Muscle layer of duodenum (tissue), 2 donors: ENCODE data around the gene EMILIN2.

Experiments
- H3K27ac ChIP-seq: one replicate; pipeline ENCODE4 v1.7.0; 2013; ENCODE audit warnings: mild to moderate bottlenecking, low read length
- H3K27me3 ChIP-seq: one replicate; pipeline ENCODE4 v1.7.0; 2013; ENCODE audit warnings: low read depth, mild to moderate bottlenecking, control low read depth, low read length
- H3K36me3 ChIP-seq, 2 donors: one replicate each; pipeline ENCODE4 v1.7.0; 2013; ENCODE audit warnings: low read length in 2 of 2, control low read depth in 1 of 2, mild to moderate bottlenecking in 1 of 2; ENCODE audit not compliant: insufficient read depth in 2 of 2, control insufficient read depth in 1 of 2
- H3K4me1 ChIP-seq, 2 donors: one replicate each; pipeline ENCODE4 v1.7.0; 2013; ENCODE audit warnings: low read length in 2 of 2, mild to moderate bottlenecking in 2 of 2, control low read depth in 1 of 2, moderate library complexity in 1 of 2; ENCODE audit not compliant: insufficient read depth in 2 of 2, control insufficient read depth in 1 of 2
- H3K4me3 ChIP-seq, 2 donors: one replicate each; pipeline ENCODE4 v1.7.0; 2013; ENCODE audit warnings: low read length in 2 of 2, low read depth in 1 of 2, mild to moderate bottlenecking in 1 of 2
- H3K9me3 ChIP-seq, 2 donors: one replicate each; pipeline ENCODE4 v1.7.0; 2013; ENCODE audit warnings: low read length in 2 of 2, control low read depth in 1 of 2, mild to moderate bottlenecking in 1 of 2; ENCODE audit not compliant: control insufficient read depth in 1 of 2
- donor health status: healthy.

EMILIN2 gene

GRCh38 chr18:2893676-2894075, 46.9 kb downstream of the EMILIN2 start:
- H3K4me1 ChIP-seq, result peaks cover 0 to 4% of the 10 kb centered on the region in 2 donors
- H3K4me3 ChIP-seq, result no peak overlapping the region
- no peak overlapping the region for H3K27ac ChIP-seq
- H3K36me3 ChIP-seq, result no peaks in the 10 kb centered on the region
- H3K9me3 ChIP-seq, result peaks cover 0 to 5% of the 10 kb centered on the region in 2 donors
- H3K27me3 ChIP-seq, result no peaks in the 10 kb centered on the region

- Histone ChIP-seq H3K36me3 (no peaks in the 10 kb centered on the region), H3K27me3 (no peaks in the 10 kb centered on the region), H3K4me3 (no peak overlapping the region), H3K9me3 (peaks cover 0 to 5% of the 10 kb centered on the region in 2 donors), H3K4me1 (peaks cover 0 to 4% of the 10 kb centered on the region in 2 donors), H3K27ac (no peak overlapping the region)
Observed at GRCh38 chr18:2894131-2894840, 47.5 kb downstream of the EMILIN2 start.

DNA sequence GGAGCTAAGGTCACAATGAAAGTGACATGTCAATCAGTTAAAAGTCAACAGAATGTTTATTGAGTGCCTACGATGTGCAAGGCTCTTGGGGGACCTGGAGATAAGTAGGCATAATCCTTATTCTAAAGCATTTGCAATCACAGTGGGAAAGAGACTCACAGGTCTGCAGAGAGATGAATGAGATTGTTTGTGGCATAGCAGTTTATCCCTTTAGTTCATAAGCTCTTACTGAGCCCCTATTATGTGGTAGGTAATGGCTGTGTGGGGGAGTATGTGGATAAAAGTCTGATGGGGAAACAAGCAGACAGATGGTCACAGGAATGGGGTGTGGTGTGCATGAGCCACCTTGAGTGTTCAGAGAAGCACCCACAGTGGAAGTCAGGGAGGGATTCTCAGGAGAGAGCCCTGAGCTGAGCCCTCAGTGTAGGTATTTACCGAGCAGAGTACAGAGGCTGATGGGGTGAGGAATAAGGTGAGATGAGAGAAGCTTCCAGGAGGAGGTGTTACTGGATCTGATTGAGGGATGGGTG, 48.1 kb downstream of the EMILIN2 start:
- H3K27ac ChIP-seq, result no peak overlapping the region
- H3K4me1 ChIP-seq, result peaks cover 0 to 4% of the 10 kb centered on the region in 2 donors
- no peaks in the 10 kb centered on the region for H3K36me3 ChIP-seq
- H3K4me3 ChIP-seq, result no peak overlapping the region
- no peaks in the 10 kb centered on the region for H3K27me3 ChIP-seq
- peaks cover 0 to 5% of the 10 kb centered on the region in 2 donors for H3K9me3 ChIP-seq

DNA sequence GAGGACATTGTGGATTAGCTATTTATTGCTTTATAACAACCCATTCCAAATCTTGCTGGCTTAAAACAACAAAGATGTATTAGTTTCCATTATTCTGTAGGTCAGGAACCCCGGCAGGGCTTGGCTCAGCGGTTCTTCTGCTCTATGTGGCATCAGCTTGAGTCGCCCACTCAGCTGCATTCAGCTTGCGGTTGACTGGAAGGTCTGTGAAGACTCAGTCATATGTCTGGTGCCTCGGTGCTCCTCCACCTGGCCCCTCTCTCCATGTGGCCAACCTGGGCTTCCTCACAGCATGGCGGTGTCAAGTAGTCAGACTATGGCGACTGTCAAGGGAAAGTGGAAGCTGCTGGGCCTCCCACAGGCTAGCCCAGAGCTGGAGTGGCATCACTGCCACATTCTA, 48.6 kb downstream of the EMILIN2 start:
- Histone ChIP-seq H3K27me3 (no peaks in the 10 kb centered on the region), H3K9me3 (peaks cover 0 to 5% of the 10 kb centered on the region in 2 donors), H3K36me3 (no peaks in the 10 kb centered on the region), H3K4me3 (no peak overlapping the region), H3K27ac (no peak overlapping the region), H3K4me1 (peaks cover 0 to 4% of the 10 kb centered on the region in 2 donors)

DNA sequence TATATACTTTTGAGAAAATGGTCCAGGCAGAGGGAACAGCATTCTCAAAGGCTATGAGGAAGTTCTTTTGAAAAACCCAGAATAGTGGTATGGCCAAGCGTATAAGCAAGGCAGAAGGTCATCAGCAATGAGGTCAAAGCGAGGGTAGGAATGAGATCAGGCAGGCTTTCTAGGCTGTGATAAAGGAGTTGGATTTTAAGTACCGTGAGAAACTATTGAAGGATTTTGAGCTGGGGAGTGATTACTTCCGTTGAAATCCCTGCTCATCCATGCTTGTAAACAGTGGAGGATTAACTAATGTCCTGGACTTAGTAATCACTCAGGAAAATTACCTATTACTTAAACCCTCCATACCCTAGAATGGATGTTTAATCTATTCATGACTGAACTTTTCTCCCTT, 50.2 kb downstream of the EMILIN2 start:
- H3K27ac ChIP-seq, result no peak overlapping the region
- H3K36me3 ChIP-seq, result no peaks in the 10 kb centered on the region
- H3K4me1 ChIP-seq, result peaks cover 0 to 4% of the 10 kb centered on the region in 2 donors
- H3K9me3 ChIP-seq, result peaks cover 0 to 5% of the 10 kb centered on the region in 2 donors
- H3K4me3 ChIP-seq, result no peak overlapping the region
- no peaks in the 10 kb centered on the region for H3K27me3 ChIP-seq

- Histone ChIP-seq H3K36me3 (no peaks in the 10 kb centered on the region), H3K4me3 (no peak overlapping the region), H3K27ac (no peak overlapping the region), H3K4me1 (peaks cover 1 to 4% of the 10 kb centered on the region in 2 donors), H3K9me3 (peaks cover 0 to 5% of the 10 kb centered on the region in 2 donors), H3K27me3 (no peaks in the 10 kb centered on the region)
Observed at GRCh38 chr18:2897448-2898185, 50.8 kb downstream of the EMILIN2 start.

DNA sequence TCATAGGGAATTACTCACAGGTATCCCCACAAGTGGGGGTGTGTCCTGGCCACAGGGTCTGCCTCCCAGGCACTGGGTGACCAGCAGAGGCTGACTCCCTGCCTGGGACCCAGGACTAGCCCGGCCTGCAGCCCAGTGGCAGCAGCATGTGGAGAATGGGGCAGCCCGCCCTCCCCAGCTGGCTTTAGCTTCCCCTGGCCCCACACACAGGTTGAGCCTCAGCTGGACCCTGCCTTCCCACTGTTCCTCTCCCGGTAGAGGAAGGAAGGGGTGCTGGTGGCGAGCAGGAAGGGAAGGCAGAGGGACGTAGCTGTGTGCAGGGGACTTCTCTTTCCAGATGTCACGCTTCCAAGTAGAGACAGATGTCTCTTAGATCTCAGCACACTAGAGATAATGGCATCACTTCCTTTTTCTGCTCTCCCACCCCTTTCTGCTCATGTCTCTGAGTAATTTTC, 51.4 kb downstream of the EMILIN2 start:
- no peaks in the 10 kb centered on the region for H3K36me3 ChIP-seq
- no peaks in the 10 kb centered on the region for H3K27me3 ChIP-seq
- no peak overlapping the region for H3K27ac ChIP-seq
- peaks cover 4% of the 10 kb centered on the region in 2 donors for H3K4me1 ChIP-seq
- no peak overlapping the region for H3K4me3 ChIP-seq
- H3K9me3 ChIP-seq, result peaks cover 0 to 5% of the 10 kb centered on the region in 2 donors

DNA sequence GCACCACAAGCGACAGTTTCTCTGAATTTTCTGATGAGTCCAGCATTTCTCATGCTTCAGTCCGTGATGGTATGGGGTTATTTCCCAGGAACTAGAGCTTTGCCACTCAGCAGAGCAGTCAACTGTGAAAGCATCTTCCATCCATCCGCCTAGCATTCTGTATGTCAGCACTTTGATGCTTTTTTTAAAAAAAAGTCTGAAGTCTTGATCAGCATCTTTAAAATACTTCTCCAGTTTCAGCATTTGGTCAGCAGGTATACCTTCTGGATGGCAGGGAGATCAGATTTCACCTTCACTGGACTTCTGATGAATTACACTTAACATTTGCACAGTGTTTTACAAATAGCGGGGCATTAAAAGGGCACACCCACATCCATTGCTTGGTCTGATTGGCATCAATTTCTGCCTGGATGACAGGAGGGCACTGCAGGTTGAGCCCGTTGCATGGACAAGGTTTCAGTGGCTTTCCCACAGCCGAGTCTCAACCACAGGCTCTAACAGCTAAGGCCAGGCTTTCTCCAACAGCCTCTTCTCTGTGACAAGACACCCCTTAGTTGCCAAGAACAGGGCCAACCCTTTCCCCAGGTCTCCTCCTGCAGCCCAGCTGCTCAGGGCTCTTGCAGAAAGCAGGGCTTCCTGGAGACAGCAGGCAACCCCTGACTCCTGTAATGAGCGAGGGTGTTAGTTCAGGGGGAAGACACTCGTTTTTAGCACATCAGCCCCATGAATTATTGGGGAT, 54.0 kb downstream of the EMILIN2 start:
- Histone ChIP-seq H3K4me3 (no peak overlapping the region), H3K27me3 (no peaks in the 10 kb centered on the region), H3K27ac (no peak overlapping the region), H3K4me1 (peaks cover 4 to 9% of the 10 kb centered on the region in 2 donors), H3K36me3 (no peaks in the 10 kb centered on the region), H3K9me3 (no peaks in the 10 kb centered on the region)

- Histone ChIP-seq H3K4me3 (no peak overlapping the region), H3K9me3 (no peaks in the 10 kb centered on the region), H3K27ac (no peak overlapping the region), H3K4me1 (peaks cover 4 to 9% of the 10 kb centered on the region in 2 donors), H3K36me3 (no peaks in the 10 kb centered on the region), H3K27me3 (no peaks in the 10 kb centered on the region)
Observed at GRCh38 chr18:2901423-2901985, 54.7 kb downstream of the EMILIN2 start.

GRCh38 chr18:2902327-2902726, 55.5 kb downstream of the EMILIN2 start:
- H3K27me3 ChIP-seq, result no peaks in the 10 kb centered on the region
- H3K9me3 ChIP-seq, result no peaks in the 10 kb centered on the region
- no peak overlapping the region for H3K27ac ChIP-seq
- H3K4me1 ChIP-seq, result peaks cover 4 to 11% of the 10 kb centered on the region in 2 donors
- H3K4me3 ChIP-seq, result no peak overlapping the region
- no peaks in the 10 kb centered on the region for H3K36me3 ChIP-seq

DNA sequence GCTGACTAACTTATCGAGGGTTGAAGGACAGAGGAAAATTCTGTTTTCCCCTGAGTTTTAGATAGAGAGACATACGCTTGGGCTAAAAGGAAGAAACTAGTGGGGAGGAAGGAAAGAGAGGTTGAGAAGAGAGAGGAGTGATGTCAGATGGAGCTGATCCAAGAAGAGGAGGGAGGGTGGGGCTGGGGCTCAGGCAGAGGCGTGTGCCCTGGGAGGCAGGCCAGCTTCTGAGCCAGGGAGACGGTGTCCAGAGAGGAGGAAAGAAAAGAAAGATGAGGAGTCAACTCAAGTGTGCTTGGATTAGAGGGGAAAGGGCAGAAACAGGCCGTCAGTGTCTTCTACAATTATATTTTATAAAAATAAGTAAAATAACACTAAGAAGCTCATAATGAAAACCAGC, 56.2 kb downstream of the EMILIN2 start:
- no peaks in the 10 kb centered on the region for H3K27me3 ChIP-seq
- H3K4me3 ChIP-seq, result no peak overlapping the region
- H3K27ac ChIP-seq, result no peak overlapping the region
- no peaks in the 10 kb centered on the region for H3K9me3 ChIP-seq
- H3K36me3 ChIP-seq, result no peaks in the 10 kb centered on the region
- peaks cover 4 to 13% of the 10 kb centered on the region in 2 donors for H3K4me1 ChIP-seq
